Suprapubic skin (tissue), 4 donors: Measurements from ENCODE around the gene SPINT2. TPM values are rescaled to one million over a fixed set of nuclear protein-coding genes. Genes with fewer than 3 reads are reported as not detected.

Experiments used
- DNase-seq, 2 donors: peaks; one replicate each; pipeline ENCODE4 v3.0.0-alpha.2; 2019; ENCODE audit warnings: low spot score in 2 of 2
- H3K27ac ChIP-seq: fragments of 200-600 bp; sonication (generic); one replicate; pipeline ENCODE4 v1.5.1; 2019
- H3K27me3 ChIP-seq: fragments of 200-600 bp; sonication (generic); one replicate; pipeline ENCODE4 v1.5.1; 2019
- H3K36me3 ChIP-seq: fragments of 200-600 bp; sonication (generic); one replicate; pipeline ENCODE4 v1.5.1; 2019
- H3K4me1 ChIP-seq: fragments of 200-600 bp; sonication (generic); one replicate; pipeline ENCODE4 v1.5.1; 2019
- H3K4me3 ChIP-seq: fragments of 200-600 bp; sonication (generic); one replicate; pipeline ENCODE4 v1.5.1; 2019; ENCODE audit warnings: mild to moderate bottlenecking
- H3K9me3 ChIP-seq: fragments of 200-600 bp; sonication (generic); one replicate; pipeline ENCODE4 v1.5.1; 2019
- CTCF ChIP-seq, 2 donors: fragments of 200-600 bp in 1 of 2; fragments of 450-650 bp in 1 of 2; sonication (generic) in 1 of 2; IDR thresholded peaks; one replicate each; pipeline ENCODE4 v1.5.1; 2016 to 2019; ENCODE audit warnings: antibody characterized with exemption in 2 of 2, mild to moderate bottlenecking in 1 of 2, moderate library complexity in 1 of 2
- EP300 ChIP-seq: sonication (generic); formaldehyde crosslinking; IDR thresholded peaks from one replicate; pipeline ENCODE4 v1.6.1; 2017; ENCODE audit warnings: antibody characterized with exemption
- POLR2A ChIP-seq, 2 donors: fragments of 450-650 bp; IDR thresholded peaks; one replicate each; pipeline ENCODE4 v1.6.1; 2017; ENCODE audit warnings: antibody characterized with exemption in 2 of 2, mild to moderate bottlenecking in 2 of 2, moderate library complexity in 2 of 2
- POLR2AphosphoS5 ChIP-seq, 3 donors: sonication (generic); formaldehyde crosslinking; IDR thresholded peaks; one replicate each; pipeline ENCODE4 v1.6.1; 2017; ENCODE audit warnings: antibody characterized with exemption in 3 of 3
- WGBS: methylation state at CpG from one replicate; pipeline ENCODE4 v1.1.5; 2018; 5-methylcytosine and 5-hydroxymethylcytosine counted together
- total RNA-seq, 4 donors: library from RNA; depleted of rRNA; stranded (reverse); fragments of >200 nt; gene quantifications; one replicate each; pipeline ENCODE4 v1.1.0, GENCODE V29; 2016

SPINT2 gene
- total RNA-seq, 4 donors from 2014 or later, result 359 to 639 (median 494) TPM

DNA sequence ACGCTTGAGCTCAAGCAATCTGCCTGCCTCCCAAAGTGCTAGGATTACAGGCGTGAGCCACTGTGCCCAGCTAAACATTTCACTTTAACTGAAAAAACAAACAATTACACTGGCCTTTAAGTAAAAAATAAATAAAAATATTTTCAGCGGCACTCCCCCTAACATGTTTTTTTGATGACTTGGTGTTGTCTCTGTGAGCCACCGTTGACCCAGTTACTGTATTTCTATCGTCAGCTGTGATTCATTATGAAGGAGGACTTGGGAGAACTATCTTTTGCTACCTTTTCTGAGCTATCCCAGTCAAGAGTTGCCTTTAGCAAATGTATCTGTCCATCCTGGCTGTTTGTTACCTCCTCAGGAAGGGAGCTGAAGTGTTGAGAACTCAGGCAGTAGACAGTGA is 21.2 kb downstream of the SPINT2 start:
- H3K36me3 ChIP-seq, result peaks cover 28% of the 10 kb centered on the region
- TF ChIP-seq POLR2AphosphoS5 (IDR thresholded peaks at IDR 0.05) (no peak), POLR2A (IDR thresholded peaks at IDR 0.05) (no peak), EP300 (no peak), CTCF (IDR thresholded peaks at IDR 0.05) (no peak)
- DNase-seq, result no peak
- H3K4me3 ChIP-seq, result no peak overlapping the region
- WGBS, result 67% methylated on average over 5 of the region's 5 CpGs
- H3K9me3 ChIP-seq, result no peaks in the 10 kb centered on the region
- H3K27ac ChIP-seq, result no peak overlapping the region
- H3K27me3 ChIP-seq, result no peaks in the 10 kb centered on the region
- peaks cover 45% of the 10 kb centered on the region for H3K4me1 ChIP-seq

- WGBS, result 83% methylated on average over 9 of the region's 9 CpGs
Measured at GRCh38 chr19:38287604-38288003, 23.2 kb downstream of the SPINT2 start.

DNA sequence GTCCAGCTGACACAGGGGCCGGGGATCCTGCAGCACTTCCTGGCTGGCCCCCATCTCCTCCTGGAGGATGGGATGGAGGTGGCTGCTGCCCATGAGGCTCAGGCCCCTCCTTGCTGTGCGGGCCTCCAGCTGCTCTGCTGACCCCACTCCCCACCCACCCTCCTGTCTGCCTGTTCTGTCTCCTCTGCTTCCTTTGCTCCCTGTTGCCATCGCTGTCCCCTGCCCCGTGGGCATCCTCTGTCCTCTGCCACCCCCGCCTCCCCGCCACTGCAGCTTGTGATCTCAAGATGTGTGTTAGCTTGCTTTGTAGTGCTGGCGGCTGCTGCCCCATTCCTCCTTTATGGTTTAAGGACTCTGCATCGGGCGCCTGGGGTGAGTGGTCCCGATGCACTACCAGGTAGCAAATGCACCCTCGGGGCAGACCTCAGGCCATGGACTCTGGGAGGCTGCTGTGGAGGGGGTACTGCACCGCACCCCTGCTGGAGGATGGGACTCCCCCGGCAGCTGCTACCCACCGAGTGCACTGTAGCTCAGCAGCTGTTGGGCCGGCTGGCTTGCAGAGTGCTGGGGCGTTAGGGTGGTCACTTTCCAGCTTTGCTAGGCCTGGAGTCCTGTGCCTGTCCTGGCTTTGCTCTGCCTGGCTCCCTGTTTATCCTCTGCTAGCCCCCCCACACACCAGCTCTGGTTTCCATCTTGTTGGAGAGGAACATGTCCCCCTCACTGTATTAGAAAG is 23.9 kb downstream of the SPINT2 start:
- 87% methylated on average over 7 of the region's 16 CpGs for WGBS
- Histone ChIP-seq H3K27me3 (no peaks in the 10 kb centered on the region), H3K27ac (peak overlapping the region; percentile 2), H3K4me3 (no peak overlapping the region), H3K9me3 (no peaks in the 10 kb centered on the region), H3K36me3 (peaks cover 31% of the 10 kb centered on the region), H3K4me1 (peaks cover 51% of the 10 kb centered on the region)
- DNase-seq, result no peak
- no peak for TF ChIP-seq CTCF (IDR thresholded peaks at IDR 0.05)
- no peak for TF ChIP-seq POLR2A (IDR thresholded peaks at IDR 0.05)
- TF ChIP-seq EP300, result no peak
- no peak for TF ChIP-seq POLR2AphosphoS5 (IDR thresholded peaks at IDR 0.05)

More at GRCh38 chr19:38287604-38288003, 23.2 kb downstream of the SPINT2 start:
- H3K36me3 ChIP-seq, result peaks cover 31% of the 10 kb centered on the region
- TF ChIP-seq CTCF (IDR thresholded peaks at IDR 0.05) (no peak), EP300 (no peak), POLR2A (IDR thresholded peaks at IDR 0.05) (no peak), POLR2AphosphoS5 (IDR thresholded peaks at IDR 0.05) (no peak)
- H3K27me3 ChIP-seq, result no peaks in the 10 kb centered on the region
- no peak overlapping the region for H3K27ac ChIP-seq
- peaks cover 53% of the 10 kb centered on the region for H3K4me1 ChIP-seq
- no peaks in the 10 kb centered on the region for H3K9me3 ChIP-seq
- H3K4me3 ChIP-seq, result no peak overlapping the region
- DNase-seq, result no peak

GRCh38 chr19:38289955-38290354 is 25.6 kb downstream of the SPINT2 start:
- no peaks in the 10 kb centered on the region for H3K9me3 ChIP-seq
- no peak for DNase-seq
- H3K27ac ChIP-seq, result peak overlapping the region; percentile 91
- no peaks in the 10 kb centered on the region for H3K27me3 ChIP-seq
- TF ChIP-seq POLR2A (IDR thresholded peaks at IDR 0.05), result no peak
- peaks cover 55% of the 10 kb centered on the region for H3K4me1 ChIP-seq
- peaks cover 28% of the 10 kb centered on the region for H3K36me3 ChIP-seq
- 94% methylated on average over 10 of the region's 15 CpGs for WGBS
- H3K4me3 ChIP-seq, result no peak overlapping the region

GRCh38 chr19:38290631-38291147 is 26.3 kb downstream of the SPINT2 start:
- H3K27me3 ChIP-seq, result no peaks in the 10 kb centered on the region
- 52% methylated on average over 13 of the region's 13 CpGs for WGBS
- TF ChIP-seq EP300 (no peak), CTCF (IDR thresholded peaks at IDR 0.05) (no peak), POLR2AphosphoS5 (IDR thresholded peaks at IDR 0.05) (peak in 2 of 3 donors; percentile 74 to 87)
- peak overlapping the region; percentile 91 for H3K27ac ChIP-seq
- DNase-seq, result no peak
- H3K4me3 ChIP-seq, result no peak overlapping the region
- no peaks in the 10 kb centered on the region for H3K9me3 ChIP-seq
- H3K36me3 ChIP-seq, result peaks cover 28% of the 10 kb centered on the region
- peaks cover 57% of the 10 kb centered on the region for H3K4me1 ChIP-seq
